ENCODE data around the gene INHBC. TPM values are rescaled to one million over a fixed set of nuclear protein-coding genes. Genes with fewer than 3 reads are reported as not detected.
"Not testable (repeated sequence)": the region's sequence is repeated elsewhere in the genome, so short reads cannot be mapped to it uniquely, and the experiment has no call there.

Gene INHBC
- total RNA-seq, 4 donors from 2014 or later: not detected

DNA sequence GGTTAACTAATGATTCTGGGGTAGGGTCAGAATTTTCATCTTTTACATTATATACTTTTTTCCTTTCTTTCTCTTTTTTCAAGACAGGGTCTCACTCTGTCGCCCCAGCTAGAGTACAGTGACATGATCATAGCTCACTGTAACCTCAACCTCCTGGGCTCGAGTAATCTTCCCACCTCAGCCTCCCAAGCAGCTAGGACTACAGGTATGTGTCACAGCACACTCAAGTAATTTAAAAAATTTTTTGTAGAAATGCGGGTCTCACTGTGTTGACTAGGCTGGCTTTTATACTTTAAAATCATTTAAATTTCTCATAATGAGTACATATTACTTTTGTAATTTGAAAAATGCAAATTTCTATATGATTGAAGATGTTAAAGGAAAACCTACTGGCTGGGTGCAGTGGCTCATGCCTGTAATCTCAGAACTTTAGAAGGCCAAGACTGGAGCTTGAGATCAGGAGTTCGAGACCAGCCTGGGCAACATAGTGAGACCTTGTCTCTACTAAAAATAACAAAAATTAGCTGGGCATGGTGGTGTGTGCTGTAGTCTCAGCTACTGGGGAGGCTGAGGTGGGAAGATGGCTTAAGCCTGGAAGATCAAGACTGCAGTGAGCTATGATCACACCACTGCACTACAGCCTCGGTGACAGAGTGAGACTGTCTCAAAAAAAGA is 29.5 kb upstream of the INHBC start:
- Histone ChIP-seq H3K4me3 (no peak overlapping the region), H3K36me3 (no peaks in the 10 kb centered on the region), H3K27me3 (no peaks in the 10 kb centered on the region), H3K27ac (no peak overlapping the region), H3K9me3 (no peaks in the 10 kb centered on the region), H3K4me1 (no peaks in the 10 kb centered on the region)
- intact Hi-C loops (cut with DNase I; ENCODE audit: low total_unique reads): no loop called here
- TF ChIP-seq, protein P1, sequence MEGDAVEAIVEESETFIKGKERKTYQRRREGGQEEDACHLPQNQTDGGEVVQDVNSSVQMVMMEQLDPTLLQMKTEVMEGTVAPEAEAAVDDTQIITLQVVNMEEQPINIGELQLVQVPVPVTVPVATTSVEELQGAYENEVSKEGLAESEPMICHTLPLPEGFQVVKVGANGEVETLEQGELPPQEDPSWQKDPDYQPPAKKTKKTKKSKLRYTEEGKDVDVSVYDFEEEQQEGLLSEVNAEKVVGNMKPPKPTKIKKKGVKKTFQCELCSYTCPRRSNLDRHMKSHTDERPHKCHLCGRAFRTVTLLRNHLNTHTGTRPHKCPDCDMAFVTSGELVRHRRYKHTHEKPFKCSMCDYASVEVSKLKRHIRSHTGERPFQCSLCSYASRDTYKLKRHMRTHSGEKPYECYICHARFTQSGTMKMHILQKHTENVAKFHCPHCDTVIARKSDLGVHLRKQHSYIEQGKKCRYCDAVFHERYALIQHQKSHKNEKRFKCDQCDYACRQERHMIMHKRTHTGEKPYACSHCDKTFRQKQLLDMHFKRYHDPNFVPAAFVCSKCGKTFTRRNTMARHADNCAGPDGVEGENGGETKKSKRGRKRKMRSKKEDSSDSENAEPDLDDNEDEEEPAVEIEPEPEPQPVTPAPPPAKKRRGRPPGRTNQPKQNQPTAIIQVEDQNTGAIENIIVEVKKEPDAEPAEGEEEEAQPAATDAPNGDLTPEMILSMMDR (IDR thresholded peaks at IDR 0.05): no peak
- TF ChIP-seq POLR2A (IDR thresholded peaks at IDR 0.05): no peak
- no peak for DNase-seq

DNA sequence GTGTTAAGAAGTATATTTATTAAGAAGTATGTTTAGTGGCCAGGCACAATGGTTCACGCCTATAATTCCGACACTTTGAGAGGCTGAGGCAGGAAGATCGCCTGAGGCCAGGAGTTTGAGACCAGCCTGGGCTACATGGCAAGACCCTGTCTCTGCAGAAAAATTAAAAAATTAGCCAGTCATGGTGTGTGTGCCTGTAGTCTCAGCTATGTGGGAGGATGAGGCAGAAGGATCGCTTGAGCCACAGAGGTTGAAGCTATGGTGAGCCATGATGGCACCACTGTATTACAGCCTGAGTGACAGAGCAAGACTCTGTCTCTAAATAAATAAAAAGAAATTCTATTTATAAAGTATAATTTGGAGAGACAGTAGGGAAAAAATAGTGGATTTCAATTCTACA is 24.1 kb upstream of the INHBC start:
- H3K9me3 ChIP-seq: no peaks in the 10 kb centered on the region
- TF ChIP-seq, protein P1 (IDR thresholded peaks at IDR 0.05): no peak
- no peak for TF ChIP-seq POLR2A (IDR thresholded peaks at IDR 0.05)
- no peaks in the 10 kb centered on the region for H3K4me1 ChIP-seq
- H3K36me3 ChIP-seq: no peaks in the 10 kb centered on the region
- H3K27me3 ChIP-seq: no peaks in the 10 kb centered on the region
- no peak overlapping the region for H3K4me3 ChIP-seq
- no peak overlapping the region for H3K27ac ChIP-seq
- intact Hi-C loops (cut with DNase I; ENCODE audit: low total_unique reads): no loop called here
- DNase-seq: no peak

DNA sequence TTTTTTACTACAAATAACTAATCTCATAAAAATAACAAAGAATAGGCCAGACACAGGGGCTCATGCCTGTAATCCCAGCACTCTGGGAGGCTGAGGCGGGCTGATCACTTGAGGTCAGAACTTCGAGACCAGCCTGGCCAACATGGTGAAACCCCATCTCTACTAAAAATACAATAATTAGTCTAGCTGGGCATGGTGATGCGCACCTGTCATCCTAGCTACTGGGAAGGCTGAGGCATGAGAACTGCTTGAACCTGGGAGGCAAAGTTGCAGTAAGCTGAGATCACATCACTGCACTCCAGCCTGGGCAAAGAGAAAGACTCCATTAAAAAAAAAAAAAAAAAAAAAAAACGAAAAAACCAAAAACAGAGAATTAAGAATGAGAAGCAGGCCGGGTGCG is 20.4 kb upstream of the INHBC start:
- not testable (repeated sequence) for H3K27ac ChIP-seq

DNA sequence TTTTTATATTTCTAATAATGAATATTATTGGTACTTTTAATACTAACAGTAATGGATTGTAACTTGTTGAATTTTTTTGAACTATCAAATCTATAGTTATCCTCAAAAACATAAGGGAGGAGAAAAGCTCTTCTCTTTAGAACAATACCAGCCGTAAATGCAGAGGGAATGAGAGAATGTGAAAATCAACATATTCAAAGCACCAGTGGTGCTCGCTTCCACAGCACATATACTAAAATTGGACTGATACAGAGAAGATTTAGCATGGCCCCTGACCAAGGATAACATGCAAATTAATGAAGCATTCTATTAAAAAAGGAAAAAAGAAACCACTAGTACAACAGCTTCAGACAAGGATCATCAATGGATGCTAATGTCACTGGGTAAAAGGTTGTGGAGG is 19.5 kb upstream of the INHBC start:
- H3K9me3 ChIP-seq: no peaks in the 10 kb centered on the region
- H3K27me3 ChIP-seq: no peaks in the 10 kb centered on the region
- no peaks in the 10 kb centered on the region for H3K4me1 ChIP-seq
- intact Hi-C loops (cut with DNase I; ENCODE audit: low total_unique reads): no loop called here
- no peak for DNase-seq
- H3K36me3 ChIP-seq: no peaks in the 10 kb centered on the region
- H3K27ac ChIP-seq: no peak overlapping the region
- TF ChIP-seq, protein P1 (IDR thresholded peaks at IDR 0.05): no peak
- no peak for TF ChIP-seq POLR2A (IDR thresholded peaks at IDR 0.05)
- H3K4me3 ChIP-seq: no peak overlapping the region

More for the DNA sequence above, 20.4 kb upstream of the INHBC start:
- intact Hi-C loops (cut with DNase I; ENCODE audit: low total_unique reads); DNase-seq; H3K27me3 ChIP-seq; H3K36me3 ChIP-seq; H3K4me1 ChIP-seq; H3K9me3 ChIP-seq; H3K4me3 ChIP-seq: not testable (repeated sequence)

DNA sequence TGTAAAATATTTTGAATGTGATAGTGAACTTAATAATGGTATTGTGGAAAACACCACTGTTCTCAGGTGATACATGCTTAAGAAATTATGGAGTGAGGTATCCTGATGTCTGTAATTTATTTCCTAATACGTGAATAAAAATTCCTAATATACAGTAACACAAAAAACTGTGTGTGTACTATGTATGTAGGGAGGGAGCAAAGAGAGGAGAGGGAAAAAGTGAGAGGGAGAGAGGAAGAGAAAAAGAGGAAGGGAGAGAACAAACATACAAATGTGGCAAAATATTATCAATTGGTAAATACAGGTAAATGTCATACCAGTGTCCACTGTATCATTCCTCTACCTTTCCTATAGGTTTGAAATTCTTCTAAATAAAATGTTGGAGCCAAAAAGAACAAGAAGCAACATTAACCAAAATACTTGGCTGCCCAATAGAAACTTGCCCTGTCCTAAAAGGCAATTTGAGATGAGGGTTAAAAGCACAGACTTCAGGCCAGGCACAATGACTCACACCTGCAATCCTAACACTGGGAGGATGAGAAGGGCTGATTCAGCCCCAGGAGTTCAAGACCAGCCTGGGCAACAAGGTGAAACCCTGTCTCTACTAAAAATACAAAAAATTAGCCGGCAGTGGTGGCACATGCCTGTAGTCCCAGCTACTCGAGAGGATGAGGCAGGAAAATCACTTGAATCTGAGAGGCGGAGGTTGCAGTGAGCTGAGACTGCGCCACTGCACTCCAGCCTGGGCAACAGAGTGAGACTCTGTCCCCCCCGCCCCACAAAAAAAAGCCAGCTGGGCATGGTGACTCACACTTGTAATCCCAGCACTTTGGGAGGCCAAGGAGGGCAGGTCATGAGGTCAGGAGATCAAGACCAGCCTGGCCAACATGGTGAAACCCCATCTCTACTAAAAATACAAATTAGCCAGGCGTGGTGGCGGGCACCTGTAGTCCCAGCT is 18.3 kb upstream of the INHBC start:
- intact Hi-C loops (cut with DNase I; ENCODE audit: low total_unique reads): no loop called here
- no peaks in the 10 kb centered on the region for H3K9me3 ChIP-seq

More for the DNA sequence above, 18.3 kb upstream of the INHBC start:
- Histone ChIP-seq H3K4me1 (no peaks in the 10 kb centered on the region), H3K4me3 (no peak overlapping the region), H3K27ac (no peak overlapping the region), H3K27me3 (no peaks in the 10 kb centered on the region), H3K36me3 (no peaks in the 10 kb centered on the region)
- no peak for DNase-seq
- TF ChIP-seq, protein P1 (IDR thresholded peaks at IDR 0.05): no peak
- TF ChIP-seq POLR2A (IDR thresholded peaks at IDR 0.05): no peak

Data from uterus (tissue), 4 donors.